Prostate gland (tissue), 2 donors: Measurements from ENCODE around the gene MACO1.

Source experiments
- POLR2A ChIP-seq: fragments of 450-650 bp; IDR thresholded peaks from one replicate; pipeline ENCODE4 v1.6.1; 2016; ENCODE audit warnings: antibody characterized with exemption, mild to moderate bottlenecking
- POLR2AphosphoS5 ChIP-seq: sonication (generic); formaldehyde crosslinking; IDR thresholded peaks from one replicate; pipeline ENCODE4 v1.6.1; 2017; ENCODE audit warnings: antibody characterized with exemption
- TF ChIP-seq, protein P1 (sequence below), 4 experiments: fragments of 200-600 bp in 2 of 4; fragments of 450-650 bp in 2 of 4; sonication (generic) in 2 of 4; IDR thresholded peaks; 1 replicate in 3 of 4; 2 replicates in 1 of 4; pipeline ENCODE4 v1.5.1; 2016 to 2019; ENCODE audit warnings: antibody characterized with exemption in 4 of 4, mild to moderate bottlenecking in 2 of 4, moderate library complexity in 2 of 4

DNA sequence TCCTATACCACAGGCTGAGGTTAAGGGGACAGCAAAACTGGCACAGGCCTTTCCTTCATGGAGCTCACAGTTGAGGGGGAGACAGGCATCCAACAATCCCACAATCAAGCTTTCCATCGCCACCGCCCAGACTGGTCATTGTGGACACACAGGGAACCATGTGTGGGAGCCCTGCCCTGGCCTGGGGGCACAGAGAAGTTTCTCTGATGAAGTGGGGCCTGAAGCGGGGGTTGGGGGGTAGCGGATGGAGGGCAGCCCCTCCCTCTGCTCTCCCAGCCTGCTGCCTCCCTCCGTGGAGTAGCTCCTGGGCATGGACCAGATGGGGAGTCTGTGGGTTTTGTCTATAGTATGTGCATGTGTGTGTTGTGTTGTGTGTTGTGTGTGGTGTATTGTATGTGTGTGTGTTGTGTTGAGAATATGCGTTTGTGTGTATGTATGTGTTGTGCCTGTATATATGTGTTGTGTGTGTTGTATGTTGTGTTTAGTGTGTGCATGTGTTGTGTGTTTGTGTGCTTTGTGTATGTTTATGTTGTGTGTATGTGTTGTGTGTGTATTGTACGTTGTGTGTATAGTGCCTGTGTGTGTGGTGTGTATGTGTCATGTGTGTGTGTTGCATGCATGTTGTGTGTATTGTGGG, 98.3 kb downstream of the MACO1 start:
- TF ChIP-seq, protein P1, sequence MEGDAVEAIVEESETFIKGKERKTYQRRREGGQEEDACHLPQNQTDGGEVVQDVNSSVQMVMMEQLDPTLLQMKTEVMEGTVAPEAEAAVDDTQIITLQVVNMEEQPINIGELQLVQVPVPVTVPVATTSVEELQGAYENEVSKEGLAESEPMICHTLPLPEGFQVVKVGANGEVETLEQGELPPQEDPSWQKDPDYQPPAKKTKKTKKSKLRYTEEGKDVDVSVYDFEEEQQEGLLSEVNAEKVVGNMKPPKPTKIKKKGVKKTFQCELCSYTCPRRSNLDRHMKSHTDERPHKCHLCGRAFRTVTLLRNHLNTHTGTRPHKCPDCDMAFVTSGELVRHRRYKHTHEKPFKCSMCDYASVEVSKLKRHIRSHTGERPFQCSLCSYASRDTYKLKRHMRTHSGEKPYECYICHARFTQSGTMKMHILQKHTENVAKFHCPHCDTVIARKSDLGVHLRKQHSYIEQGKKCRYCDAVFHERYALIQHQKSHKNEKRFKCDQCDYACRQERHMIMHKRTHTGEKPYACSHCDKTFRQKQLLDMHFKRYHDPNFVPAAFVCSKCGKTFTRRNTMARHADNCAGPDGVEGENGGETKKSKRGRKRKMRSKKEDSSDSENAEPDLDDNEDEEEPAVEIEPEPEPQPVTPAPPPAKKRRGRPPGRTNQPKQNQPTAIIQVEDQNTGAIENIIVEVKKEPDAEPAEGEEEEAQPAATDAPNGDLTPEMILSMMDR (IDR thresholded peaks at IDR 0.05) = no peak
- no peak for TF ChIP-seq POLR2AphosphoS5
- no peak for TF ChIP-seq POLR2A
